Naive thymus-derived CD4-positive, alpha-beta T cell (primary cell): Measurements from ENCODE around the gene C9. TPM values are rescaled to one million over a fixed set of nuclear protein-coding genes. Genes with fewer than 3 reads are reported as not detected.

Experiments
- ATAC-seq: fragments of 150-1000 bp; cut with Tn5 transposase; 2 replicates; pipeline ENCODE4 v1.10.0; 2021; ENCODE audit warnings: mild to moderate bottlenecking, moderate library complexity
- CTCF ChIA-PET: fragments of 350-600 bp; sonication (Branson Sonifier 250); formaldehyde crosslinking; loops from one replicate; lab custom pipeline; 2021; ENCODE audit warnings: antibody characterized with exemption; lab: Charles Lee
- POLR2A ChIA-PET: fragments of 350-600 bp; sonication (Branson Sonifier 250); formaldehyde crosslinking; loops from one replicate; lab custom pipeline; 2021; ENCODE audit warnings: antibody characterized with exemption, inconsistent platforms; lab: Charles Lee
- DNase-seq, 9 donors: peaks; one replicate each; pipeline versions ENCODE4 v3.0.0 to v3.0.0-alpha.2; 2020 to 2022; ENCODE audit warnings: mixed read lengths in 1 of 9
- H3K27ac ChIP-seq: one replicate; pipeline ENCODE4 v1.7.0; 2013; ENCODE audit warnings: mild to moderate bottlenecking, low read depth, low read length, moderate library complexity
- H3K27me3 ChIP-seq, 2 donors: one replicate each; pipeline ENCODE4 v1.7.0; 2013; ENCODE audit warnings: low read length in 2 of 2, mild to moderate bottlenecking in 2 of 2, moderate library complexity in 2 of 2; ENCODE audit not compliant: control insufficient read depth in 2 of 2, insufficient read depth in 2 of 2
- H3K36me3 ChIP-seq, 3 experiments: 1 replicate in 2 of 3; 2 replicates in 1 of 3; pipeline ENCODE4 v1.7.0; 2013; ENCODE audit warnings: low read length in 3 of 3, mild to moderate bottlenecking in 3 of 3, moderate library complexity in 1 of 3; ENCODE audit not compliant: insufficient read depth in 3 of 3, control insufficient read depth in 2 of 3
- H3K4me1 ChIP-seq, 2 donors: one replicate each; pipeline ENCODE4 v1.7.0; 2013; ENCODE audit warnings: low read length in 2 of 2, mild to moderate bottlenecking in 2 of 2, moderate library complexity in 1 of 2; ENCODE audit not compliant: control insufficient read depth in 2 of 2, insufficient read depth in 2 of 2
- H3K4me3 ChIP-seq: 2 replicates; pipeline ENCODE4 v1.7.0; 2013; ENCODE audit warnings: mild to moderate bottlenecking, low read length
- H3K9me3 ChIP-seq, 3 experiments: 1 replicate in 2 of 3; 2 replicates in 1 of 3; pipeline ENCODE4 v1.7.0; 2013; ENCODE audit warnings: low read length in 3 of 3; ENCODE audit not compliant: control insufficient read depth in 2 of 3
- H3K27ac Mint-ChIP-seq, 9 donors: one replicate each; pipeline ENCODE4 v1.8.0; 2020 to 2022; ENCODE audit warnings: mixed read lengths in 9 of 9, mild to moderate bottlenecking in 8 of 9, moderate library complexity in 5 of 9, inconsistent platforms in 2 of 9
- H3K27me3 Mint-ChIP-seq, 5 donors: one replicate each; pipeline ENCODE4 v1.8.0; 2021 to 2022; ENCODE audit warnings: mixed read lengths in 5 of 5, mild to moderate bottlenecking in 1 of 5
- H3K36me3 Mint-ChIP-seq, 5 donors: one replicate each; pipeline ENCODE4 v1.8.0; 2020 to 2022; ENCODE audit warnings: mixed read lengths in 5 of 5, mild to moderate bottlenecking in 3 of 5, inconsistent platforms in 1 of 5
- H3K4me1 Mint-ChIP-seq, 7 donors: one replicate each; pipeline ENCODE4 v1.8.0; 2020 to 2022; ENCODE audit warnings: mixed read lengths in 7 of 7, mild to moderate bottlenecking in 3 of 7, inconsistent platforms in 1 of 7
- H3K4me3 Mint-ChIP-seq, 10 donors: one replicate each; pipeline ENCODE4 v1.8.0; 2020 to 2022; ENCODE audit warnings: mild to moderate bottlenecking in 10 of 10, mixed read lengths in 10 of 10, moderate library complexity in 6 of 10, inconsistent platforms in 2 of 10
- H3K9me3 Mint-ChIP-seq, 11 donors: one replicate each; pipeline ENCODE4 v1.8.0; 2020 to 2022; ENCODE audit warnings: mixed read lengths in 11 of 11, mild to moderate bottlenecking in 4 of 11, inconsistent platforms in 1 of 11, moderate library complexity in 1 of 11
- intact Hi-C, 2 donors: fragments of 100-400 bp; cut with micrococcal nuclease; formaldehyde crosslinking; loops; one replicate each; pipeline ENCODE4 v1.15.1; 2023
- polyA plus RNA-seq, 2 donors: library from polyadenylated mRNA; unstranded; fragments of 300-500 nt; fragmentation: Illumina TruSeq; gene quantifications; one replicate each; pipeline ENCODE4 v1.2.3, GENCODE V29; 2021
- total RNA-seq, 6 experiments: library from RNA in 5 of 6; stranded (reverse) in 5 of 6; gene quantifications; 1 replicate in 5 of 6; 2 replicates in 1 of 6; pipeline ENCODE4 v1.2.3 and lab custom pipeline; 2021 to 2026

C9 gene
- total and polyA plus RNA-seq, 7 experiments from 2014 or later = not detected

DNA sequence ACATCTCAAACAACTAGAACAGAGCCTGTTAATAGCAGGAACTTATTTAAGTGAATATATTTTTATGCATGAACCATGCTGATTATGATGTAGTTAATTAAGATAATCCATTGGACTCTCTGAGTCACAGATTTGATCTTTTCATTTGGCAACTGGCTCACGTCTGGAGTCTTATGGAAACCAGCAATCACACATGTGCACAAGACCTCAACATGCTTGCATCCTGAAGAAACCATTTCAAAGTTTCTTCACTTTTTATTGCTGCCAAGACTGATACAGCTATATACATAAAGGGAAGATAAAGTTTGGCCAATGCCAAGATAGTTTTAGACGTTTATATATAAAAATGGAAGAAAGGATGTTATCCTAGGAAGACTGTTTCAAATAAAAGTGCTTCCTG lies 13.3 kb upstream of the C9 start:
- Mint-ChIP-seq H3K9me3 (no peaks in the 10 kb centered on the region), H3K36me3 (no peaks in the 10 kb centered on the region), H3K27me3 (peaks cover 0 to 30% (median 0%) of the 10 kb centered on the region in 5 donors), H3K4me1 (peaks cover 0 to 1% (median 0%) of the 10 kb centered on the region in 7 donors), H3K4me3 (no peak overlapping the region), H3K27ac (no peak overlapping the region)
- no peak for ATAC-seq
- intact Hi-C loops = loop anchor here (5.0 kb wide), 2 partner anchors 160 to 225 kb away; partner anchors contain the start of gene FYB1 (in 2 of the 2)
- DNase-seq = no peak
- ChIA-PET CTCF (no interaction called here), POLR2A (no interaction called here)
- Histone ChIP-seq H3K27ac (no peak overlapping the region), H3K4me1 (no peaks in the 10 kb centered on the region), H3K36me3 (no peaks in the 10 kb centered on the region), H3K4me3 (no peak overlapping the region), H3K27me3 (no peaks in the 10 kb centered on the region), H3K9me3 (no peaks in the 10 kb centered on the region)

DNA sequence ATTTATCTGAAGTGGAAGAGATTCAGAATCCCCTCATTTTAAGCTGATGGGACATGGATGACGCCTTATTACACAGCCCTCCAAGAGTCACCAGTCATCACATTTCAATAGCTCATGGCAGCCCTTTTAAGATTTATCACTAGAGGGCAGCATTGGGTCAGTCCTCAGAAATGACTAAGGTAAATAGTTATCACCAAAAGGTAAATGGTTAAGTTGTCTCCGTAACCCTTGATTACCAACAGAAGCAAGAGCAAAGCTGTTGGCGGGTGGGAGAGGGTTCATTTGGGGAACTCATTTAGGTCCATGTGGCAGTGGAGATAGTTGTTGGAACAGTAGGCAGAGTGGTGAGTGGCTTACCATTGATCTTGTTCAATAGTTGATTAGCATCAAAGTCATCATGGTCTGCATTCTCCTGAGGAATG lies 12.0 kb upstream of the C9 start:
- Mint-ChIP-seq H3K27me3 (peaks cover 0 to 32% (median 0%) of the 10 kb centered on the region in 5 donors), H3K9me3 (no peaks in the 10 kb centered on the region), H3K4me1 (peaks cover 0 to 5% (median 0%) of the 10 kb centered on the region in 7 donors), H3K27ac (no peak overlapping the region), H3K4me3 (no peak overlapping the region), H3K36me3 (no peaks in the 10 kb centered on the region)
- peak in 8 of 9 donors; percentile 2 to 40 (median 26) for DNase-seq
- ChIA-PET CTCF (interaction anchor here (0.7 to 1.7 kb wide), 10 partner anchors 9 to 219 kb away, joined by 3 to 10 read pairs (median 3); no protein-coding TSS in a partner anchor), POLR2A (no interaction called here)
- no peaks in the 10 kb centered on the region for H3K9me3 ChIP-seq
- H3K27me3 ChIP-seq = no peaks in the 10 kb centered on the region
- peak; percentile 80 for ATAC-seq
- no peaks in the 10 kb centered on the region for H3K36me3 ChIP-seq
- intact Hi-C loops = loop anchor here (1.0 to 5.0 kb wide), 4 partner anchors 159 to 224 kb away; partner anchors contain the start of gene FYB1 (in 2 of the 2)
- H3K4me1 ChIP-seq = no peaks in the 10 kb centered on the region
- H3K4me3 ChIP-seq = no peak overlapping the region
- H3K27ac ChIP-seq = no peak overlapping the region

DNA sequence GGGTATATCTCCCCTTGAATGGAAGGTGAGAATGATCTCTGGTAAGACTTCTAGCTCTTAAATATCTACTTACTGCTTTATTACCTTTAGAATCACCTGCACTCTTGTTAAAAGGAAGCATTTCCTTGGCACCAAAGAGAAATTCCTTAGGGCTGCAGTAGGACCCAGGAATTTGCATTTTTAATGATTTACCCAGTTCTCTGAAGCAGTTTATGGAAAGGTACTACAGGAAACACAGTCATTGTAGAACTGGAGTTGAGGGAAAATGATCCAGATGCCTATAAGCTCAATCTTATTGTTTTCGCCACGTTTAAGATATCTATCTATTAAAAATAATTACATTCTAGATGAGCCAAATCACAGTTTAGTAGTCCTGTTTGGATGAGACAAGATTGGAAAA lies 9.5 kb upstream of the C9 start:
- Histone ChIP-seq H3K4me1 (no peaks in the 10 kb centered on the region), H3K9me3 (no peaks in the 10 kb centered on the region), H3K27ac (no peak overlapping the region), H3K27me3 (no peaks in the 10 kb centered on the region), H3K36me3 (no peaks in the 10 kb centered on the region), H3K4me3 (no peak overlapping the region)
- no peaks in the 10 kb centered on the region for H3K9me3 Mint-ChIP-seq
- intact Hi-C loops = no loop called here
- ATAC-seq (no peak), DNase-seq (no peak)
- no peaks in the 10 kb centered on the region for H3K36me3 Mint-ChIP-seq
- POLR2A ChIA-PET = no interaction called here
- CTCF ChIA-PET = interaction anchor here (0.6 to 0.9 kb wide), 2 partner anchors 124 to 756 kb away, joined by 3 to 4 read pairs; no protein-coding TSS in a partner anchor
- H3K4me3 Mint-ChIP-seq = no peak overlapping the region
- H3K27me3 Mint-ChIP-seq = peaks cover 0 to 33% (median 0%) of the 10 kb centered on the region in 5 donors
- peaks cover 0 to 7% (median 0%) of the 10 kb centered on the region in 7 donors for H3K4me1 Mint-ChIP-seq
- no peak overlapping the region for H3K27ac Mint-ChIP-seq

DNA sequence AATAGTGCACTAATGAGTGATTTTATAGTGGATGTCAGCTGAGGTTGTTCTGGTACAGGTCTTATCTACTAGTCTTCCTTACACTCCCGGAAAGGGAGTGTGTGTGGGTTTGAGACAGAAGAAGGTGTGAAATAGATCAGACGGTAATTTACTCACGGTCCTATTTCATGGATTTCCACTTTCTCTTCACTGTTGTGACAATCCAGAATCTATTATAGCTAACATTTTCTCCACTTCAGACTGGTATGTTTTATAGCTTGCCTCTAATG lies 7.0 kb upstream of the C9 start:
- Histone ChIP-seq H3K27ac (no peak overlapping the region), H3K4me1 (no peaks in the 10 kb centered on the region), H3K4me3 (no peak overlapping the region), H3K36me3 (no peaks in the 10 kb centered on the region), H3K9me3 (no peaks in the 10 kb centered on the region), H3K27me3 (no peaks in the 10 kb centered on the region)
- peaks cover 0 to 19% (median 4%) of the 10 kb centered on the region in 5 donors for H3K27me3 Mint-ChIP-seq
- H3K4me3 Mint-ChIP-seq = no peak overlapping the region
- H3K36me3 Mint-ChIP-seq = no peaks in the 10 kb centered on the region
- ChIA-PET POLR2A (no interaction called here), CTCF (no interaction called here)
- no peak for DNase-seq
- intact Hi-C loops = no loop called here
- no peak for ATAC-seq
- H3K27ac Mint-ChIP-seq = no peak overlapping the region
- H3K9me3 Mint-ChIP-seq = no peaks in the 10 kb centered on the region
- peaks cover 0 to 7% (median 0%) of the 10 kb centered on the region in 7 donors for H3K4me1 Mint-ChIP-seq

DNA sequence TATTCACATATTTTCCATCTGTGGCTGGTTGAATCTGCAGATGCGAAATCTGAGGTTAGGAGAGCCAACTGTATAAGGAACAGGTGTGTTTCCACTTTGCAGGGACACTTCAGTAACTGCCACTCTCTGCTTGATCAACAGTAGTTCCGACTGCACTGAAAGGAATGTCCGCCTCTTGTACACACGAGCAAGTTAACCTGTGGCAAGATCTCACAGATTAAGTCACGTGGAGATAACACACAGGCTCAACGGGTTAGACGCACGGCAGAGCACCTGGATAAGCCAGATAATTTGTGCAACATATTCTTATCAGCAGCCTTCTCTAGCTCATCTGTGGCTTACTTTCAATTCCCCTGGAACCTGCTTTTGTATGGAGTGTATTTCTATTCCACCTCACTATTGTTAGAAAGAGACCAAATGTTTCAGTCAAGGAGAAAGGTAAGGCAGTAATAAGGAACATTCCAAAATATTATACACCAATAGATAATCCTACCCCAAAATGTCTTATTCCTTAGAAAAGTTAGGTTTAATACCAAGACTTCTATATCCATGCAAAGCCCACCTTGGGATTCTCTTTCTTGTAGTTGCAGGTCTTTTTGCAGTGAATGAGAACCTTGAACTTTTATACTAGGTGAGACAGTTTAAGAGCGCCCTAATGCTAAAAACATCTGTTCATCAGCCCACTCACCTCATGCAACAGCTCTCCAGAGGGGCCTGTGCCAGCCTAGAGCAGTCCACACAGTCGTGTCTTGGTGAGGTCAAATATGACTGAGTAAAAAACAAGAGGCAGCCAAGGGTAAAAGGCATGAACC lies 6.5 kb upstream of the C9 start:
- no peaks in the 10 kb centered on the region for H3K36me3 Mint-ChIP-seq

DNA sequence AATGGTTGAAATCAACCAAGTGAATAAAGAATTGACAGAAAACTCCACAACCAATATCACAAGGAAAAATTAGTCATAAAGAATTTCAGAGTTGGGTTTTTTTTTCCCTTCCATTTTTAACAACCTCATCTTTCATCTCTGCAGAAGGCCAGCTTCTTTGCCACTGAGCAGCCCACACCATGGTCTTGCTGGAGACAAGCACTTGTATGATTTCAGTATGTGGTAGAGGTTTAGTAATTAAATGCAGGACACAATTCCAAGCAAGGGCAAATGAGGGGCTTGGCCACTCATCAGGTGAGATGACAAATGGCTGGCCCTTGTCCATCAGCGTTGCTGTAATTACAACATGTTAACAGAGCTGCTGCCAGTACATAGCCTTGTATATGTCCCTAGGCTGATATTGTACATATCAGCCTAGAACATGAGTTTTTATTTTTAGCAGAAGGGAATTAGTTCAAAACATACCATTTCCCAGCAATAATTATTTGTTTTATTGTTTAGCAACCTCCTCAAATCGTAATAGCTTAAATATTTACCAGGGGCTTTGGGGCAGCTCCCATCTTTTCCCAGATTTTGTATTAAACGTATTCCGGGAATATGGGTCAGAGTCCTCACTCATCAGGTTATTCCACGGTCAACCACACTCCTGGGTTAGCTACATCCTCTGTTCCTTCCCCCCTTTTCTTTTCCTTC lies 5.0 kb upstream of the C9 start:
- no peaks in the 10 kb centered on the region for H3K27me3 ChIP-seq
- H3K4me1 ChIP-seq = no peaks in the 10 kb centered on the region
- Mint-ChIP-seq H3K4me3 (no peak overlapping the region), H3K36me3 (no peaks in the 10 kb centered on the region), H3K4me1 (peaks cover 0 to 5% (median 0%) of the 10 kb centered on the region in 7 donors), H3K9me3 (no peaks in the 10 kb centered on the region), H3K27me3 (peaks cover 0 to 14% (median 4%) of the 10 kb centered on the region in 5 donors), H3K27ac (no peak overlapping the region)
- ATAC-seq = no peak
- POLR2A ChIA-PET = no interaction called here
- H3K9me3 ChIP-seq = no peaks in the 10 kb centered on the region
- no peak for DNase-seq
- H3K36me3 ChIP-seq = no peaks in the 10 kb centered on the region
- intact Hi-C loops = no loop called here
- CTCF ChIA-PET = no interaction called here
- H3K27ac ChIP-seq = no peak overlapping the region
- no peak overlapping the region for H3K4me3 ChIP-seq

More for the DNA sequence above, 6.5 kb upstream of the C9 start:
- no peak overlapping the region for H3K27ac ChIP-seq
- DNase-seq (no peak), ATAC-seq (no peak)
- Mint-ChIP-seq H3K4me3 (no peak overlapping the region), H3K9me3 (no peaks in the 10 kb centered on the region), H3K4me1 (peaks cover 0 to 5% (median 0%) of the 10 kb centered on the region in 7 donors), H3K27me3 (peaks cover 0 to 19% (median 4%) of the 10 kb centered on the region in 5 donors), H3K27ac (no peak overlapping the region)
- H3K9me3 ChIP-seq = no peaks in the 10 kb centered on the region
- no peaks in the 10 kb centered on the region for H3K4me1 ChIP-seq
- no peak overlapping the region for H3K4me3 ChIP-seq
- POLR2A ChIA-PET = no interaction called here
- CTCF ChIA-PET = no interaction called here
- no peaks in the 10 kb centered on the region for H3K36me3 ChIP-seq
- no peaks in the 10 kb centered on the region for H3K27me3 ChIP-seq
- intact Hi-C loops = no loop called here
